Astrocyte (in vitro differentiated cells and primary cell): ENCODE data around the gene PADI2. TPM values are rescaled to one million over a fixed set of nuclear protein-coding genes. Genes with fewer than 3 reads are reported as not detected.

Experiments used
- DNase-seq: peaks from one replicate; pipeline ENCODE4 v3.0.0-alpha.2; 2010; ENCODE audit warnings: low read depth
- FAIRE-seq: peaks from 2 replicates; lab custom pipeline; 2011; peaks lifted over from hg19 to GRCh38; lab: Jason Lieb, UNC
- H2AFZ ChIP-seq: 2 replicates; pipeline ENCODE4 v1.6.0; 2012; ENCODE audit warnings: low read depth, low read length, inconsistent platforms
- H3K27ac ChIP-seq: 2 replicates; pipeline ENCODE4 v1.5.1; 2011; ENCODE audit warnings: low read depth, low read length, inconsistent platforms
- H3K27me3 ChIP-seq: 2 replicates; pipeline ENCODE4 v1.6.0; 2011; ENCODE audit warnings: low read length, inconsistent platforms; ENCODE audit not compliant: insufficient read depth
- H3K36me3 ChIP-seq: 2 replicates; pipeline ENCODE4 v1.5.1; 2011; ENCODE audit warnings: low read length, inconsistent platforms; ENCODE audit not compliant: insufficient read depth
- H3K4me1 ChIP-seq: 2 replicates; pipeline ENCODE4 v1.5.1; 2011; ENCODE audit warnings: low read length, inconsistent platforms; ENCODE audit not compliant: insufficient read depth
- H3K4me2 ChIP-seq: 2 replicates; pipeline ENCODE4 v1.6.0; 2012; ENCODE audit warnings: low read length, inconsistent platforms
- H3K4me3 ChIP-seq: 2 replicates; pipeline ENCODE4 v1.5.1; 2011; ENCODE audit warnings: low read depth, mild to moderate bottlenecking, low read length, inconsistent platforms; ENCODE audit not compliant: insufficient read depth
- H3K79me2 ChIP-seq: 2 replicates; pipeline ENCODE4 v1.6.0; 2012; ENCODE audit warnings: mild to moderate bottlenecking, low read length, inconsistent platforms; ENCODE audit not compliant: insufficient read depth
- H3K9ac ChIP-seq: 2 replicates; pipeline ENCODE4 v1.6.0; 2012; ENCODE audit warnings: mild to moderate bottlenecking, low read length, inconsistent platforms
- H3K9me3 ChIP-seq: 2 replicates; pipeline ENCODE4 v1.5.1; 2012; ENCODE audit warnings: low read depth, mild to moderate bottlenecking, low read length, inconsistent platforms; ENCODE audit not compliant: insufficient read depth
- H4K20me1 ChIP-seq: 2 replicates; pipeline ENCODE4 v1.6.0; 2012; ENCODE audit warnings: low read length, inconsistent platforms; ENCODE audit not compliant: insufficient read depth
- H3K27ac Mint-ChIP-seq: one replicate; pipeline ENCODE4 v1.8.0; 2021; ENCODE audit warnings: mild to moderate bottlenecking, mixed read lengths; ENCODE audit not compliant: unreplicated experiment
- H3K27me3 Mint-ChIP-seq: one replicate; pipeline ENCODE4 v1.8.0; 2021; ENCODE audit warnings: low read depth, mixed read lengths; ENCODE audit not compliant: unreplicated experiment
- H3K36me3 Mint-ChIP-seq: one replicate; pipeline ENCODE4 v1.8.0; 2021; ENCODE audit warnings: low read depth, mixed read lengths; ENCODE audit not compliant: unreplicated experiment
- H3K4me1 Mint-ChIP-seq: one replicate; pipeline ENCODE4 v1.8.0; 2021; ENCODE audit warnings: low read depth, mixed read lengths; ENCODE audit not compliant: unreplicated experiment
- H3K4me3 Mint-ChIP-seq: one replicate; pipeline ENCODE4 v1.8.0; 2021; ENCODE audit warnings: mild to moderate bottlenecking, moderate library complexity, mixed read lengths; ENCODE audit not compliant: unreplicated experiment
- H3K9me3 Mint-ChIP-seq: one replicate; pipeline ENCODE4 v1.8.0; 2021; ENCODE audit warnings: mild to moderate bottlenecking, mixed read lengths; ENCODE audit not compliant: unreplicated experiment
- EZH2 ChIP-seq: IDR thresholded peaks from 2 replicates; pipeline ENCODE4 v1.6.1; 2012; ENCODE audit warnings: mild to moderate bottlenecking, low read length, inconsistent platforms; ENCODE audit not compliant: insufficient read depth
- total RNA-seq: library from RNA; stranded (reverse); gene quantifications from 2 replicates; pipeline ENCODE4 v1.2.1, GENCODE V29; 2021
- TF ChIP-seq, protein P1 (sequence below): IDR thresholded peaks from 2 replicates; pipeline ENCODE4 v1.5.1; 2011; ENCODE audit warnings: low read depth, mild to moderate bottlenecking, inconsistent platforms, low read length, moderate library complexity; ENCODE audit not compliant: insufficient read depth

PADI2 gene
- total RNA-seq, 1 donor from 2014 or later, result 0.48 TPM

GRCh38 chr1:17167786-17168090, 48.5 kb upstream of the PADI2 start:
- H3K4me3 ChIP-seq, result no peak overlapping the region
- peaks cover 14% of the 10 kb centered on the region for H3K4me1 Mint-ChIP-seq
- peaks cover 25% of the 10 kb centered on the region for H3K27me3 Mint-ChIP-seq
- H3K9me3 ChIP-seq, result no peaks in the 10 kb centered on the region
- no peaks in the 10 kb centered on the region for H4K20me1 ChIP-seq
- H3K4me1 ChIP-seq, result peaks cover 29% of the 10 kb centered on the region
- H3K9ac ChIP-seq, result peak overlapping the region; percentile 68
- no peak overlapping the region for H2AFZ ChIP-seq
- TF ChIP-seq EZH2, result no peak
- no peak for DNase-seq
- peak overlapping the region; percentile 77 for H3K4me2 ChIP-seq
- no peak overlapping the region for H3K4me3 Mint-ChIP-seq
- H3K9me3 Mint-ChIP-seq, result peaks cover 7% of the 10 kb centered on the region
- H3K36me3 Mint-ChIP-seq, result no peaks in the 10 kb centered on the region
- no peak overlapping the region for H3K27ac Mint-ChIP-seq
- no peak for FAIRE-seq
- H3K36me3 ChIP-seq, result no peaks in the 10 kb centered on the region
- peak overlapping the region; percentile 89 for H3K27ac ChIP-seq
- H3K79me2 ChIP-seq, result no peaks in the 10 kb centered on the region
- no peaks in the 10 kb centered on the region for H3K27me3 ChIP-seq

- Histone ChIP-seq H3K79me2 (no peaks in the 10 kb centered on the region), H4K20me1 (no peaks in the 10 kb centered on the region), H3K9ac (peak overlapping the region; percentile 68), H3K4me1 (peaks cover 29% of the 10 kb centered on the region), H2AFZ (no peak overlapping the region), H3K4me3 (no peak overlapping the region), H3K27me3 (no peaks in the 10 kb centered on the region), H3K27ac (peak overlapping the region; percentile 89), H3K4me2 (peak overlapping the region; percentile 77), H3K36me3 (no peaks in the 10 kb centered on the region), H3K9me3 (no peaks in the 10 kb centered on the region)
- FAIRE-seq (no peak), DNase-seq (no peak)
- Mint-ChIP-seq H3K27me3 (peaks cover 25% of the 10 kb centered on the region), H3K4me1 (peaks cover 14% of the 10 kb centered on the region), H3K9me3 (peaks cover 7% of the 10 kb centered on the region), H3K27ac (no peak overlapping the region), H3K4me3 (peak overlapping the region; percentile 37), H3K36me3 (no peaks in the 10 kb centered on the region)
- TF ChIP-seq EZH2, result no peak
- TF ChIP-seq, protein P1, sequence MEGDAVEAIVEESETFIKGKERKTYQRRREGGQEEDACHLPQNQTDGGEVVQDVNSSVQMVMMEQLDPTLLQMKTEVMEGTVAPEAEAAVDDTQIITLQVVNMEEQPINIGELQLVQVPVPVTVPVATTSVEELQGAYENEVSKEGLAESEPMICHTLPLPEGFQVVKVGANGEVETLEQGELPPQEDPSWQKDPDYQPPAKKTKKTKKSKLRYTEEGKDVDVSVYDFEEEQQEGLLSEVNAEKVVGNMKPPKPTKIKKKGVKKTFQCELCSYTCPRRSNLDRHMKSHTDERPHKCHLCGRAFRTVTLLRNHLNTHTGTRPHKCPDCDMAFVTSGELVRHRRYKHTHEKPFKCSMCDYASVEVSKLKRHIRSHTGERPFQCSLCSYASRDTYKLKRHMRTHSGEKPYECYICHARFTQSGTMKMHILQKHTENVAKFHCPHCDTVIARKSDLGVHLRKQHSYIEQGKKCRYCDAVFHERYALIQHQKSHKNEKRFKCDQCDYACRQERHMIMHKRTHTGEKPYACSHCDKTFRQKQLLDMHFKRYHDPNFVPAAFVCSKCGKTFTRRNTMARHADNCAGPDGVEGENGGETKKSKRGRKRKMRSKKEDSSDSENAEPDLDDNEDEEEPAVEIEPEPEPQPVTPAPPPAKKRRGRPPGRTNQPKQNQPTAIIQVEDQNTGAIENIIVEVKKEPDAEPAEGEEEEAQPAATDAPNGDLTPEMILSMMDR, result no peak
Measured at GRCh38 chr1:17167041-17167785, 48.0 kb upstream of the PADI2 start.

- Mint-ChIP-seq H3K4me3 (no peak overlapping the region), H3K4me1 (peaks cover 14% of the 10 kb centered on the region)
Measured at GRCh38 chr1:17165823-17166222, 46.6 kb upstream of the PADI2 start.

More at GRCh38 chr1:17165823-17166222, 46.6 kb upstream of the PADI2 start:
- Histone ChIP-seq H3K9me3 (no peaks in the 10 kb centered on the region), H4K20me1 (no peaks in the 10 kb centered on the region), H3K4me3 (no peak overlapping the region), H3K9ac (no peak overlapping the region), H3K4me2 (no peak overlapping the region), H3K27ac (no peak overlapping the region), H3K4me1 (peaks cover 29% of the 10 kb centered on the region), H3K36me3 (no peaks in the 10 kb centered on the region), H3K27me3 (no peaks in the 10 kb centered on the region), H2AFZ (no peak overlapping the region), H3K79me2 (no peaks in the 10 kb centered on the region)
- H3K36me3 Mint-ChIP-seq, result no peaks in the 10 kb centered on the region
- no peak for FAIRE-seq
- peaks cover 7% of the 10 kb centered on the region for H3K9me3 Mint-ChIP-seq
- H3K27ac Mint-ChIP-seq, result no peak overlapping the region
- DNase-seq, result no peak
- H3K27me3 Mint-ChIP-seq, result peaks cover 28% of the 10 kb centered on the region
- no peak for TF ChIP-seq EZH2
- TF ChIP-seq, protein P1, result no peak
